ENCODE measurements around the gene OR2G2.

The OR2G2 gene

DNA sequence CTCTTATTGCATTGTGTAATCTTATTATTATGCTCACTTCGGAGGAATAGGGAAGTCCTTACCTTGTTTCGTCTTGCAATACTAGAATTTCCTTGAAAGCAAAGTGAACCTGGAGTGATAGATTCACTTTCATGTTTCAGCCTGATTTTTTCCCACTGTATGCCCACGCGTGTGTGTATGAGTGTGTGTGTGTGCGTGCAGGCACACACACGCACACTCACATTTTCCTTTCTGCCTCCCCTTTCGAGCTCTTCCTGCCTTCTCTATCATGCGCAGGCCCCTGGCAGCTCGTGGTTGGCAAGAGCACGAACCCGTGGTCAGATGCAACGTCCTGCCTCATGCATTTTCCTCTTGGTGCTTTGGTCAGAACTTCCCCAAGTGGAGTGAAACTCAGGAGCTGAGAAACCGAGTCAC lies 39.4 kb upstream of the OR2G2 start, which contains the start of gene GCSAML:
Gene GCSAML (plus strand): TSS at position 366 of the 414 bp plus-strand sequence. CDS start 58 bp downstream, outside the sequence.
- Histone ChIP-seq H4K20me1 (ENCODE audit: insufficient read depth, low read length) (no peaks in the 10 kb centered on the region), H3K9me2 (ENCODE audit: low read depth, low read length) (no peaks in the 10 kb centered on the region), H3K79me2 (ENCODE audit: insufficient read depth, low read length) (no peaks in the 10 kb centered on the region), H3K4me3 (ENCODE audit: low read depth, low read length, poor library complexity, severe bottlenecking) (no peak within 1 kb of the TSS), H3K4me1 (ENCODE audit: insufficient read depth, low read length, severe bottlenecking) (no peaks in the 10 kb centered on the region), H3K9ac (ENCODE audit: low read length) (no peak within 1 kb of the TSS), H3K27me3 (ENCODE audit: insufficient read depth, low read length) (no peaks in the 10 kb centered on the region), H3K9me3 (ENCODE audit: low read length) (no peaks in the 10 kb centered on the region), H3F3A (ENCODE audit: insufficient read depth, low read length) (no peaks in the 10 kb centered on the region), H3K36me3 (ENCODE audit: insufficient read depth, low read length) (no peaks in the 10 kb centered on the region), H3K27ac (ENCODE audit: low read depth, low read length, poor library complexity, severe bottlenecking) (no peak within 1 kb of the TSS), H2AFZ (ENCODE audit: low read length) (no peak within 1 kb of the TSS), H3K4me2 (ENCODE audit: low read length) (no peak within 1 kb of the TSS)
- TF ChIP-seq, protein P1, sequence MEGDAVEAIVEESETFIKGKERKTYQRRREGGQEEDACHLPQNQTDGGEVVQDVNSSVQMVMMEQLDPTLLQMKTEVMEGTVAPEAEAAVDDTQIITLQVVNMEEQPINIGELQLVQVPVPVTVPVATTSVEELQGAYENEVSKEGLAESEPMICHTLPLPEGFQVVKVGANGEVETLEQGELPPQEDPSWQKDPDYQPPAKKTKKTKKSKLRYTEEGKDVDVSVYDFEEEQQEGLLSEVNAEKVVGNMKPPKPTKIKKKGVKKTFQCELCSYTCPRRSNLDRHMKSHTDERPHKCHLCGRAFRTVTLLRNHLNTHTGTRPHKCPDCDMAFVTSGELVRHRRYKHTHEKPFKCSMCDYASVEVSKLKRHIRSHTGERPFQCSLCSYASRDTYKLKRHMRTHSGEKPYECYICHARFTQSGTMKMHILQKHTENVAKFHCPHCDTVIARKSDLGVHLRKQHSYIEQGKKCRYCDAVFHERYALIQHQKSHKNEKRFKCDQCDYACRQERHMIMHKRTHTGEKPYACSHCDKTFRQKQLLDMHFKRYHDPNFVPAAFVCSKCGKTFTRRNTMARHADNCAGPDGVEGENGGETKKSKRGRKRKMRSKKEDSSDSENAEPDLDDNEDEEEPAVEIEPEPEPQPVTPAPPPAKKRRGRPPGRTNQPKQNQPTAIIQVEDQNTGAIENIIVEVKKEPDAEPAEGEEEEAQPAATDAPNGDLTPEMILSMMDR (IDR thresholded peaks at IDR 0.05; ENCODE audit: low read length): no peak
- TF ChIP-seq EZH2 (IDR thresholded peaks at IDR 0.05; ENCODE audit: borderline replicate concordance, low read length): no peak

DNA sequence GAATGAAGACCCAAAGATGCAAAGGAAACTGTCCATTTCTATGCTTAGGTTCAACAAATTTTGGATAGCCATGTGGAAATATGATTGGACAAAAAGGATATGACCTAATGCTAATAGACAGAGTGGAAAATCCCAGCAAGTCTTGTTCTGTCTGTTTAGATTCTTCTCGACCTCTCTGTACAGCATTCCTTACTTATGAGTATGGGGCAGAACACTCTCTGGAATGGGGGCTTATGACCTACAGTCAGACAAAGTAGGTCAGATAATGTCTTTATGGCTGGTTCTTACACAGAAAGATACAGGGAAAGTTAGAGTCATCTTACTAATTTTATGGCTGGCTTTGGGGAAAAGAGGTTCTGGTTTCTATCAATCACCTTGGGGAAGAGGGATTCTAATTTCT lies 36.4 kb upstream of the OR2G2 start:
- no peaks in the 10 kb centered on the region for H3K79me2 ChIP-seq (ENCODE audit: insufficient read depth, low read length)
- no peaks in the 10 kb centered on the region for H3K4me1 ChIP-seq (ENCODE audit: insufficient read depth, low read length, severe bottlenecking)
- H4K20me1 ChIP-seq (ENCODE audit: insufficient read depth, low read length): no peaks in the 10 kb centered on the region
- no peaks in the 10 kb centered on the region for H3K27me3 ChIP-seq (ENCODE audit: insufficient read depth, low read length)
- no peaks in the 10 kb centered on the region for H3F3A ChIP-seq (ENCODE audit: insufficient read depth, low read length)
- no peaks in the 10 kb centered on the region for H3K36me3 ChIP-seq (ENCODE audit: insufficient read depth, low read length)
- H3K4me2 ChIP-seq (ENCODE audit: low read length): no peak overlapping the region
- no peak overlapping the region for H2AFZ ChIP-seq (ENCODE audit: low read length)
- H3K9ac ChIP-seq (ENCODE audit: low read length): no peak overlapping the region
- no peak for TF ChIP-seq EZH2 (IDR thresholded peaks at IDR 0.05; ENCODE audit: borderline replicate concordance, low read length)
- TF ChIP-seq, protein P1 (IDR thresholded peaks at IDR 0.05; ENCODE audit: low read length): no peak
- H3K4me3 ChIP-seq (ENCODE audit: low read depth, low read length, poor library complexity, severe bottlenecking): no peak overlapping the region
- no peaks in the 10 kb centered on the region for H3K9me3 ChIP-seq (ENCODE audit: low read length)
- no peak overlapping the region for H3K27ac ChIP-seq (ENCODE audit: low read depth, low read length, poor library complexity, severe bottlenecking)
- no peaks in the 10 kb centered on the region for H3K9me2 ChIP-seq (ENCODE audit: low read depth, low read length)

DNA sequence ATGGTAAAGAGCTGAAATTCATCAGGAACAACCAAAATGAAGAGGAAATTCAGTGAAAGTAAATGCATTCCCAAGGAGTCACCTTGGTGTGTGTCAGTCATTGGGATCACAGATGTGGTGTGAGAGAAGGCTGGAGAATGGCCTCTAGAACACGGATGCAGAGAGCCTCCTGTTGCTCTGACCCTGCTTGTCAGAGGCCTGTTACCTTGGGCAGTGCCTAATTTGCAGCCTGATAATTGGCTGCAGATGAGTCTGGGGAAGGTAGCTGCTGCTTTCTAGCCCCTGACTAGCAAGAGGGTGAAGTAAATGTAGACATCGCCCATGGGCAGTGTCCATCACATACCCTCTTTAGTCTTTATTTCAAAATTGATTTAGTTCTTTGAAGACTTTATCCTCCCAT lies 35.9 kb upstream of the OR2G2 start:
- H4K20me1 ChIP-seq (ENCODE audit: insufficient read depth, low read length): no peaks in the 10 kb centered on the region
- H3K36me3 ChIP-seq (ENCODE audit: insufficient read depth, low read length): no peaks in the 10 kb centered on the region
- no peak overlapping the region for H3K4me3 ChIP-seq (ENCODE audit: low read depth, low read length, poor library complexity, severe bottlenecking)
- H2AFZ ChIP-seq (ENCODE audit: low read length): no peak overlapping the region
- H3K9me2 ChIP-seq (ENCODE audit: low read depth, low read length): no peaks in the 10 kb centered on the region
- no peaks in the 10 kb centered on the region for H3K27me3 ChIP-seq (ENCODE audit: insufficient read depth, low read length)
- no peaks in the 10 kb centered on the region for H3F3A ChIP-seq (ENCODE audit: insufficient read depth, low read length)
- no peaks in the 10 kb centered on the region for H3K79me2 ChIP-seq (ENCODE audit: insufficient read depth, low read length)
- no peak overlapping the region for H3K27ac ChIP-seq (ENCODE audit: low read depth, low read length, poor library complexity, severe bottlenecking)
- no peak for TF ChIP-seq EZH2 (IDR thresholded peaks at IDR 0.05; ENCODE audit: borderline replicate concordance, low read length)
- TF ChIP-seq, protein P1 (IDR thresholded peaks at IDR 0.05; ENCODE audit: low read length): no peak
- no peak overlapping the region for H3K9ac ChIP-seq (ENCODE audit: low read length)
- H3K9me3 ChIP-seq (ENCODE audit: low read length): no peaks in the 10 kb centered on the region
- no peak overlapping the region for H3K4me2 ChIP-seq (ENCODE audit: low read length)
- no peaks in the 10 kb centered on the region for H3K4me1 ChIP-seq (ENCODE audit: insufficient read depth, low read length, severe bottlenecking)
